PC-9 (cell line): ENCODE results near the gene RUNDC3A. TPM values are rescaled to one million over a fixed set of nuclear protein-coding genes. Genes with fewer than 3 reads are reported as not detected.

Source experiments
- BruUV-seq: library from RNA; stranded (reverse); fragments of 400-500 nt; replicated peaks from 2 replicates; lab custom pipeline; 2021; lab: Mats Ljungman, UMichigan
- CTCF ChIA-PET: fragments of 300-600 bp; sonication (Branson Sonifier 250); formaldehyde crosslinking; loops from one replicate; lab custom pipeline; 2022; ENCODE audit warnings: antibody characterized with exemption; lab: Charles Lee
- POLR2A ChIA-PET: fragments of 300-600 bp; sonication (Branson Sonifier 250); formaldehyde crosslinking; loops from one replicate; lab custom pipeline; 2022; ENCODE audit warnings: antibody characterized with exemption; ENCODE audit not compliant: unreplicated experiment; lab: Charles Lee
- DNase-seq, 2 experiments: peaks; one replicate each; pipeline versions ENCODE4 v3.0.0 to v3.0.0-alpha.2; 2015 to 2022; ENCODE audit warnings: mixed read lengths in 1 of 2
- H2AFZ ChIP-seq: fragments of 200-600 bp; sonication (generic); 2 replicates; pipeline ENCODE4 v1.8.1; 2017; ENCODE audit warnings: antibody characterized with exemption
- H3F3A ChIP-seq: fragments of 200-600 bp; sonication (generic); 2 replicates; pipeline ENCODE4 v1.8.1; 2017; ENCODE audit warnings: antibody characterized with exemption, mild to moderate bottlenecking, low read depth; ENCODE audit not compliant: insufficient read depth
- H3K27ac ChIP-seq: fragments of 200-600 bp; sonication (generic); 2 replicates; pipeline ENCODE4 v1.6.1; 2016; ENCODE audit warnings: mixed run types
- H3K27me3 ChIP-seq: fragments of 200-600 bp; sonication (generic); 2 replicates; pipeline ENCODE4 v1.6.1; 2016; ENCODE audit warnings: low read depth, mixed run types; ENCODE audit not compliant: insufficient read depth
- H3K36me3 ChIP-seq: fragments of 200-600 bp; sonication (generic); 2 replicates; pipeline ENCODE4 v1.6.1; 2016; ENCODE audit warnings: low read depth, mixed run types
- H3K4me1 ChIP-seq: fragments of 200-600 bp; sonication (generic); replicated peaks from 2 replicates; pipeline ENCODE4 v1.6.1; 2016; ENCODE audit warnings: mixed run types; ENCODE audit not compliant: insufficient read depth
- H3K4me2 ChIP-seq: fragments of 200-600 bp; sonication (generic); 2 replicates; pipeline ENCODE4 v1.6.1; 2017; ENCODE audit warnings: mixed run types
- H3K4me3 ChIP-seq: fragments of 200-600 bp; sonication (generic); 2 replicates; pipeline ENCODE4 v1.6.1; 2016; ENCODE audit warnings: mixed run types
- H3K79me2 ChIP-seq: fragments of 200-600 bp; sonication (generic); 2 replicates; pipeline ENCODE4 v1.6.1; 2017; ENCODE audit warnings: low read depth, mixed run types
- H3K9me2 ChIP-seq: fragments of 200-600 bp; sonication (generic); 2 replicates; pipeline ENCODE4 v1.8.1; 2017; ENCODE audit warnings: mild to moderate bottlenecking; ENCODE audit not compliant: insufficient read depth
- H3K9me3 ChIP-seq: fragments of 200-600 bp; sonication (generic); 2 replicates; pipeline ENCODE4 v1.8.1; 2016; ENCODE audit warnings: low read depth; ENCODE audit not compliant: insufficient read depth
- H4K20me1 ChIP-seq: fragments of 200-600 bp; sonication (generic); 2 replicates; pipeline ENCODE4 v1.8.1; 2017; ENCODE audit not compliant: insufficient read depth
- EZH2 ChIP-seq: fragments of 200-600 bp; sonication (generic); IDR thresholded peaks from 2 replicates; pipeline ENCODE4 v1.8.0; 2017; ENCODE audit warnings: antibody characterized with exemption, low read depth
- intact Hi-C: fragments of 100-400 bp; cut with micrococcal nuclease; formaldehyde crosslinking; loops from one replicate; pipeline ENCODE4 v1.10.0; 2022; ENCODE audit not compliant: unreplicated experiment
- total RNA-seq: library from RNA; stranded (reverse); gene quantifications from 2 replicates; pipeline ENCODE4 v1.2.3, GENCODE V29; 2021
- TF ChIP-seq, protein P1 (sequence below): fragments of 200-600 bp; sonication (generic); conservative IDR thresholded peaks from 2 replicates; pipeline ENCODE4 v1.6.1; 2017; ENCODE audit warnings: mixed run types, antibody characterized with exemption, mild to moderate bottlenecking, moderate library complexity

Gene RUNDC3A
- total RNA-seq, 1 experiment from 2014 or later, result not detected

DNA sequence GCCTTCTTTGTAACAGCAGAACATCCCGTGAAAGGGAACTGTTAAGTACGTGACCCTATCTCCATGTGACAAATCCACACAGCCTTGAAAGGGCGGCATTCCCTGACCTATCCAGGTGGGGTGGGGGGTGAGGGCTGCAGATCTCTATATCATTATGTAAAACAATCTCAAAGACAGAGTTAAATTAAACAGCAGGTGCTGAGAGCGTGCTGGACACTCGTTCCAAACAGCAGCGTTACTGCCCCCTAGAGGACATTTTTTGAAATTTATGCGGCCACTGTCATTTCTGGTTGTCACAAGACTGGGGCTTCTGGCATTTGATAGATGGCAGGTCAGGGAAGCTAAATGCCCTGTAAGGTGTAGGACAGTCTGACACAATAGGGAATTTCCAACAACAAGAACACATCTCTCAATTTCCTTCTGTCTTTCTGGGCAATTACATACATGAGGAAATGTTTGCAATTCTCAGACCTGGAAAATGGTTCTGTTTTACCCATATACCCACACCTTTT, 22.9 kb downstream of the RUNDC3A start:
- ChIA-PET CTCF (no interaction called here), POLR2A (interaction anchor here (0.5 kb wide), 1 partner anchor 16 kb away, joined by 3 read pairs; no protein-coding TSS in a partner anchor)
- intact Hi-C loops, result loop anchor here (5.0 kb wide), 1 partner anchor 389 kb away; the partner anchor contains the start of gene PPY
- Histone ChIP-seq H3F3A (peaks cover 22% of the 10 kb centered on the region; the same call in 1 of the 2 replicates), H3K27ac (no peak overlapping the region), H3K4me2 (no peak overlapping the region), H3K4me1 (peaks cover 11% of the 10 kb centered on the region; the same call in 1 of the 2 replicates), H4K20me1 (no peaks in the 10 kb centered on the region), H3K27me3 (no peaks in the 10 kb centered on the region), H2AFZ (no peak overlapping the region), H3K36me3 (no peaks in the 10 kb centered on the region), H3K79me2 (0 out of 2 replicates have a peak, but pooled peaks cover under 1% of the 10 kb centered on the region), H3K9me3 (no peaks in the 10 kb centered on the region), H3K9me2 (no peaks in the 10 kb centered on the region), H3K4me3 (no peak overlapping the region)
- no TSS peak for BruUV-seq
- TF ChIP-seq, protein P1, sequence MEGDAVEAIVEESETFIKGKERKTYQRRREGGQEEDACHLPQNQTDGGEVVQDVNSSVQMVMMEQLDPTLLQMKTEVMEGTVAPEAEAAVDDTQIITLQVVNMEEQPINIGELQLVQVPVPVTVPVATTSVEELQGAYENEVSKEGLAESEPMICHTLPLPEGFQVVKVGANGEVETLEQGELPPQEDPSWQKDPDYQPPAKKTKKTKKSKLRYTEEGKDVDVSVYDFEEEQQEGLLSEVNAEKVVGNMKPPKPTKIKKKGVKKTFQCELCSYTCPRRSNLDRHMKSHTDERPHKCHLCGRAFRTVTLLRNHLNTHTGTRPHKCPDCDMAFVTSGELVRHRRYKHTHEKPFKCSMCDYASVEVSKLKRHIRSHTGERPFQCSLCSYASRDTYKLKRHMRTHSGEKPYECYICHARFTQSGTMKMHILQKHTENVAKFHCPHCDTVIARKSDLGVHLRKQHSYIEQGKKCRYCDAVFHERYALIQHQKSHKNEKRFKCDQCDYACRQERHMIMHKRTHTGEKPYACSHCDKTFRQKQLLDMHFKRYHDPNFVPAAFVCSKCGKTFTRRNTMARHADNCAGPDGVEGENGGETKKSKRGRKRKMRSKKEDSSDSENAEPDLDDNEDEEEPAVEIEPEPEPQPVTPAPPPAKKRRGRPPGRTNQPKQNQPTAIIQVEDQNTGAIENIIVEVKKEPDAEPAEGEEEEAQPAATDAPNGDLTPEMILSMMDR, result peak; percentile 90
- no peak for TF ChIP-seq EZH2
- DNase-seq, result peak; percentile 67 to 74

GRCh38 chr17:44333371-44333770, 25.0 kb downstream of the RUNDC3A start:
- H3K27me3 ChIP-seq, result no peaks in the 10 kb centered on the region
- H3K36me3 ChIP-seq, result no peaks in the 10 kb centered on the region
- H3K9me2 ChIP-seq, result no peaks in the 10 kb centered on the region
- TF ChIP-seq, protein P1, result no peak
- TF ChIP-seq EZH2, result no peak
- no peak overlapping the region for H3K27ac ChIP-seq
- DNase-seq, result no peak
- POLR2A ChIA-PET, result no interaction called here
- no peak overlapping the region for H2AFZ ChIP-seq
- intact Hi-C loops, result loop anchor here (5.0 kb wide), 1 partner anchor 391 kb away; the partner anchor contains the start of gene PPY
- no peak overlapping the region for H3K4me3 ChIP-seq
- H4K20me1 ChIP-seq, result no peaks in the 10 kb centered on the region
- H3K79me2 ChIP-seq, result no peaks in the 10 kb centered on the region
- CTCF ChIA-PET, result no interaction called here
- no peaks in the 10 kb centered on the region for H3K9me3 ChIP-seq
- peaks cover 13% of the 10 kb centered on the region; the same call in 1 of the 2 replicates for H3F3A ChIP-seq
- peaks cover 8% of the 10 kb centered on the region; the same call in 1 of the 2 replicates for H3K4me1 ChIP-seq
- no TSS peak for BruUV-seq
- no peak overlapping the region for H3K4me2 ChIP-seq

- Histone ChIP-seq H3K27ac (no peak overlapping the region), H3K9me3 (no peaks in the 10 kb centered on the region), H2AFZ (no peak overlapping the region), H3K4me3 (no peak overlapping the region), H4K20me1 (no peaks in the 10 kb centered on the region), H3K79me2 (no peaks in the 10 kb centered on the region), H3K4me1 (peaks cover 15% of the 10 kb centered on the region), H3K27me3 (no peaks in the 10 kb centered on the region), H3F3A (peaks cover 9% of the 10 kb centered on the region; the same call in 1 of the 2 replicates), H3K9me2 (no peaks in the 10 kb centered on the region), H3K36me3 (no peaks in the 10 kb centered on the region), H3K4me2 (no peak overlapping the region)
- BruUV-seq, result no TSS peak
- TF ChIP-seq, protein P1, result no peak
- no peak for TF ChIP-seq EZH2
- no peak for DNase-seq
- POLR2A ChIA-PET, result no interaction called here
- CTCF ChIA-PET, result no interaction called here
- intact Hi-C loops, result loop anchor here (5.0 kb wide), 1 partner anchor 392 kb away; the partner anchor contains the start of gene PPY
Measured at GRCh38 chr17:44334315-44334714, 25.9 kb downstream of the RUNDC3A start.
